Measurements from ENCODE around the gene CYS1. TPM values are rescaled to one million over a fixed set of nuclear protein-coding genes. Genes with fewer than 3 reads are reported as not detected.

Gene CYS1
- total and polyA plus RNA-seq, 2 of the 13 experiments (the other 11 are each of a cell fraction or from before 2014, with no cell fraction given), result 0.04 TPM; not detected in 1

DNA sequence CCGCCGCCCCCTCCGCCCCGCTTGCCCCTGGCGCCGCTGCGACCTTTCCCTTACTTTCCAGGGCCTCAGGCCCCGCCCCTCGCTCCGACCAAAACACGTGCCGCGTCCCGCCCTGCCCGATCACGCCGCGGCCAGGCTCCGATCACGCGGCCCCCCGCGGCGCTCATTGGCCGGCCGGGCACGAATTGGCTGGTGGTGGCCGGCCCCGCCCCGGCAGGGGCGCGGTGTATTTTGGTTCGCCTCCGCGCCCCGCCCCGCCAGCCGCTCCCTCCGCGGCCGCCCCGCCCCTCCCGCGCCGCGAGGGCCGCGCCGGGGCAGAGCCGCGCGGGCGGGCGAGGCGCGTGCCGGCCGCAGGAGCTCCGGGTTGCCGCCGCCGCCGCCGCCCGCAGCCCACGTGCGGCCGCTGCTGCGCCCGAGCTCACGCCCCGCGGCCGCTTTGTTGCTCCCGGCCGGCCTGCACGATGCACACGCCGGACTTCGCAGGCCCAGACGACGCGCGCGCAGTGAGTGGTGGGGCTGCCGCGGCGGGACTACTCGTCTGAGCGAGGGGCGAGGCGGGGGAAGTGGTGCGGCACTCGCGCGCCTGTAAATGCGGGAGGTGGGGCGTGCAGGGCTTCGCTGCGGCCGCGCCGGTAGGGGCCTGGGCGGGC is 36.8 kb downstream of the CYS1 start, which contains the start of gene KLF11 (continued):
- TF ChIP-seq ZFP37 (CRISPR knock-in tag; IDR thresholded peaks at IDR 0.05; ENCODE audit: borderline replicate concordance) (peak; percentile 96), MYNN (CRISPR knock-in tag; IDR thresholded peaks at IDR 0.05; ENCODE audit: low read depth) (0 out of 2 replicates have a peak, but pooled peaks have one; percentile 67), ZNF256 (CRISPR knock-in tag; conservative IDR thresholded peaks at IDR 0.05) (peak; percentile 89), ZNF484 (CRISPR knock-in tag; IDR thresholded peaks at IDR 0.05; ENCODE audit: borderline replicate concordance, low read depth) (no peak; the same call in 1 of the 2 replicates), ZNF24 (IDR thresholded peaks at IDR 0.05) (no peak), ELF4 (CRISPR knock-in tag; IDR thresholded peaks at IDR 0.05; ENCODE audit: borderline replicate concordance) (no peak), ZNF703 (CRISPR knock-in tag; IDR thresholded peaks at IDR 0.05; ENCODE audit: borderline replicate concordance) (no peak; the same call in 1 of the 2 replicates), ZNF138 (CRISPR knock-in tag; IDR thresholded peaks at IDR 0.05; ENCODE audit: low read depth) (peak; percentile 97), ZNF629 (CRISPR knock-in tag; conservative IDR thresholded peaks at IDR 0.05) (peak; percentile 71), MLLT10 (CRISPR knock-in tag; IDR thresholded peaks at IDR 0.05) (no peak), SP1 (IDR thresholded peaks at IDR 0.05) (no peak), SP1 (CRISPR knock-in tag; IDR thresholded peaks at IDR 0.05) (peak; percentile 88), MEIS1 (CRISPR knock-in tag; IDR thresholded peaks at IDR 0.05; ENCODE audit: borderline replicate concordance) (peak; percentile 37; the same call in 1 of the 2 replicates), KDM5A (IDR thresholded peaks at IDR 0.05; ENCODE audit: borderline replicate concordance, low read length) (no peak), ZNF12 (CRISPR knock-in tag; IDR thresholded peaks at IDR 0.05) (peak; percentile 28; the same call in 1 of the 2 replicates), HOXD1 (CRISPR knock-in tag; IDR thresholded peaks at IDR 0.05) (peak; percentile 90)
- TF ChIP-seq, protein P1, sequence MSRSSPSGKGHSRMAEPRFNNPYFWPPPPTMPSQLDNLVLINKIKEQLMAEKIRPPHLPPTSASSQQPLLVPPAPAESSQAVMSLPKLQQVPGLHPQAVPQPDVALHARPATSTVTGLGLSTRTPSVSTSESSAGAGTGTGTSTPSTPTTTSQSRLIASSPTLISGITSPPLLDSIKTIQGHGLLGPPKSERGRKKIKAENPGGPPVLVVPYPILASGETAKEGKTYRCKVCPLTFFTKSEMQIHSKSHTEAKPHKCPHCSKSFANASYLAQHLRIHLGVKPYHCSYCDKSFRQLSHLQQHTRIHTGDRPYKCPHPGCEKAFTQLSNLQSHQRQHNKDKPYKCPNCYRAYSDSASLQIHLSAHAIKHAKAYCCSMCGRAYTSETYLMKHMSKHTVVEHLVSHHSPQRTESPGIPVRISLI (CRISPR knock-in tag; IDR thresholded peaks at IDR 0.05; ENCODE audit: borderline replicate concordance), result 0 out of 2 replicates have a peak, but pooled peaks have one; percentile 8
- TF ChIP-seq, protein P2, sequence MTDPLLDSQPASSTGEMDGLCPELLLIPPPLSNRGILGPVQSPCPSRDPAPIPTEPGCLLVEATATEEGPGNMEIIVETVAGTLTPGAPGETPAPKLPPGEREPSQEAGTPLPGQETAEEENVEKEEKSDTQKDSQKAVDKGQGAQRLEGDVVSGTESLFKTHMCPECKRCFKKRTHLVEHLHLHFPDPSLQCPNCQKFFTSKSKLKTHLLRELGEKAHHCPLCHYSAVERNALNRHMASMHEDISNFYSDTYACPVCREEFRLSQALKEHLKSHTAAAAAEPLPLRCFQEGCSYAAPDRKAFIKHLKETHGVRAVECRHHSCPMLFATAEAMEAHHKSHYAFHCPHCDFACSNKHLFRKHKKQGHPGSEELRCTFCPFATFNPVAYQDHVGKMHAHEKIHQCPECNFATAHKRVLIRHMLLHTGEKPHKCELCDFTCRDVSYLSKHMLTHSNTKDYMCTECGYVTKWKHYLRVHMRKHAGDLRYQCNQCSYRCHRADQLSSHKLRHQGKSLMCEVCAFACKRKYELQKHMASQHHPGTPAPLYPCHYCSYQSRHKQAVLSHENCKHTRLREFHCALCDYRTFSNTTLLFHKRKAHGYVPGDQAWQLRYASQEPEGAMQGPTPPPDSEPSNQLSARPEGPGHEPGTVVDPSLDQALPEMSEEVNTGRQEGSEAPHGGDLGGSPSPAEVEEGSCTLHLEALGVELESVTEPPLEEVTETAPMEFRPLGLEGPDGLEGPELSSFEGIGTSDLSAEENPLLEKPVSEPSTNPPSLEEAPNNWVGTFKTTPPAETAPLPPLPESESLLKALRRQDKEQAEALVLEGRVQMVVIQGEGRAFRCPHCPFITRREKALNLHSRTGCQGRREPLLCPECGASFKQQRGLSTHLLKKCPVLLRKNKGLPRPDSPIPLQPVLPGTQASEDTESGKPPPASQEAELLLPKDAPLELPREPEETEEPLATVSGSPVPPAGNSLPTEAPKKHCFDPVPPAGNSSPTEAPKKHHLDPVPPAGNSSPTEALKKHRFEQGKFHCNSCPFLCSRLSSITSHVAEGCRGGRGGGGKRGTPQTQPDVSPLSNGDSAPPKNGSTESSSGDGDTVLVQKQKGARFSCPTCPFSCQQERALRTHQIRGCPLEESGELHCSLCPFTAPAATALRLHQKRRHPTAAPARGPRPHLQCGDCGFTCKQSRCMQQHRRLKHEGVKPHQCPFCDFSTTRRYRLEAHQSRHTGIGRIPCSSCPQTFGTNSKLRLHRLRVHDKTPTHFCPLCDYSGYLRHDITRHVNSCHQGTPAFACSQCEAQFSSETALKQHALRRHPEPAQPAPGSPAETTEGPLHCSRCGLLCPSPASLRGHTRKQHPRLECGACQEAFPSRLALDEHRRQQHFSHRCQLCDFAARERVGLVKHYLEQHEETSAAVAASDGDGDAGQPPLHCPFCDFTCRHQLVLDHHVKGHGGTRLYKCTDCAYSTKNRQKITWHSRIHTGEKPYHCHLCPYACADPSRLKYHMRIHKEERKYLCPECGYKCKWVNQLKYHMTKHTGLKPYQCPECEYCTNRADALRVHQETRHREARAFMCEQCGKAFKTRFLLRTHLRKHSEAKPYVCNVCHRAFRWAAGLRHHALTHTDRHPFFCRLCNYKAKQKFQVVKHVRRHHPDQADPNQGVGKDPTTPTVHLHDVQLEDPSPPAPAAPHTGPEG (CRISPR knock-in tag; IDR thresholded peaks at IDR 0.05), result peak; percentile 95
- TF ChIP-seq, protein P3, sequence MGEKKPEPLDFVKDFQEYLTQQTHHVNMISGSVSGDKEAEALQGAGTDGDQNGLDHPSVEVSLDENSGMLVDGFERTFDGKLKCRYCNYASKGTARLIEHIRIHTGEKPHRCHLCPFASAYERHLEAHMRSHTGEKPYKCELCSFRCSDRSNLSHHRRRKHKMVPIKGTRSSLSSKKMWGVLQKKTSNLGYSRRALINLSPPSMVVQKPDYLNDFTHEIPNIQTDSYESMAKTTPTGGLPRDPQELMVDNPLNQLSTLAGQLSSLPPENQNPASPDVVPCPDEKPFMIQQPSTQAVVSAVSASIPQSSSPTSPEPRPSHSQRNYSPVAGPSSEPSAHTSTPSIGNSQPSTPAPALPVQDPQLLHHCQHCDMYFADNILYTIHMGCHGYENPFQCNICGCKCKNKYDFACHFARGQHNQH (CRISPR knock-in tag; IDR thresholded peaks at IDR 0.05), result peak; percentile 66; the same call in 1 of the 2 replicates

Measured in HepG2 (cell line).